ENCODE data around the gene ZNF593OS. TPM values are rescaled to one million over a fixed set of nuclear protein-coding genes. Genes with fewer than 3 reads are reported as not detected.

The ZNF593OS gene
- total RNA-seq, 4 donors from 2014 or later = not detected

- Histone ChIP-seq H3K9me3 (no peaks in the 10 kb centered on the region), H3K4me1 (peaks cover 3 to 30% (median 8%) of the 10 kb centered on the region in 3 donors), H3K27me3 (no peaks in the 10 kb centered on the region), H3K4me3 (peak overlapping the region in 1 of 2 donors; percentile 91), H3K27ac (peak overlapping the region in 3 of 4 donors; percentile 81 to 86 (median 86)), H3K36me3 (peaks cover 0 to 11% of the 10 kb centered on the region in 2 donors)
- TF ChIP-seq CTCF (IDR thresholded peaks at IDR 0.05) (no peak), POLR2A (IDR thresholded peaks at IDR 0.05) (no peak), POLR2AphosphoS5 (IDR thresholded peaks at IDR 0.05) (no peak), EP300 (IDR thresholded peaks at IDR 0.05) (no peak)
- 45 to 46% methylated on average over 3 to 4 of the region's 4 CpGs for WGBS, 2 donors (ENCODE audit: low coverage in 1 of 2)
- no peak for ATAC-seq
Measured at GRCh38 chr1:26169198-26169554, 2.5 kb downstream of the ZNF593OS start.

- H3K27me3 ChIP-seq = no peaks in the 10 kb centered on the region
- no peak for ATAC-seq
- no peaks in the 10 kb centered on the region for H3K9me3 ChIP-seq
- peaks cover 0 to 11% of the 10 kb centered on the region in 2 donors for H3K36me3 ChIP-seq
- WGBS, 2 donors (ENCODE audit: low coverage in 1 of 2) = 14 to 63% methylated on average over 1 to 3 of the region's 5 CpGs
- peaks cover 3 to 36% (median 13%) of the 10 kb centered on the region in 3 donors for H3K4me1 ChIP-seq
- peak within 1 kb of the TSS; percentile 72 to 91 for H3K4me3 ChIP-seq
- TF ChIP-seq EP300 (IDR thresholded peaks at IDR 0.05) (no peak), POLR2AphosphoS5 (IDR thresholded peaks at IDR 0.05) (no peak), POLR2A (IDR thresholded peaks at IDR 0.05) (no peak), CTCF (IDR thresholded peaks at IDR 0.05) (no peak)
- peak within 1 kb of the TSS; percentile 31 to 86 (median 84) for H3K27ac ChIP-seq
Measured at GRCh38 chr1:26168410-26169197, 3.0 kb downstream of the ZNF593OS start, which contains the start of gene C1orf232. Gene C1orf232, minus strand, starts transcription at chr1:26168963. Its CDS starts 464 bp downstream, at chr1:26168499.

DNA sequence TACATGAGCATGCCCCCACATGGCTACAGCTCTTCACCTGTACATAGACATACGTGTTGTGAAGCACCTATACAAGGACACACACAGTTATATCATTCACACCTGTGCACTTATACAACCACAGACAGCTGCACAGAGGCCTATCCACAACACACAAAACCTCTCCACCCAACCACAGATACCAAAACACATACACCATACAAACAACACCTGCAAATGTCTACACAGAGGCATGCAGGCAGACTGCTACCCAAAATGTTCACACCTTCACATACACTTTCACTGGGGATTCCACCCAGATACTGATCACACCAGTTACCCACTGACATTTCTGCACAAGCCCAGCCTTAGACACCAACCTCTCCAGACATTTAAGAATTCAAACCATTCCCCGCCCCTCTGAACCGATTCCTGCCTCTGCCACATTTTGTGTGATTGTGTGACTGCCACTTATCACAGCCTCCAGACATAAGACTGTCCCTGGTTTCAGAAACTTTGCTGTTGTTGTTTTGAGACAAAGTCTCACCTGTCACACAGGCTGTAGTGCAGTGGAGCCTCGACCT lies 4.8 kb downstream of the ZNF593OS start:
- H3K4me3 ChIP-seq = no peak overlapping the region
- no peak for ATAC-seq
- no peak overlapping the region for H3K27ac ChIP-seq
- TF ChIP-seq POLR2A (IDR thresholded peaks at IDR 0.05) (no peak), CTCF (IDR thresholded peaks at IDR 0.05) (no peak), EP300 (IDR thresholded peaks at IDR 0.05) (no peak), POLR2AphosphoS5 (IDR thresholded peaks at IDR 0.05) (no peak)
- no peaks in the 10 kb centered on the region for H3K27me3 ChIP-seq
- H3K9me3 ChIP-seq = no peaks in the 10 kb centered on the region
- 88 to 100% methylated on average over 1 to 3 of the region's 4 CpGs for WGBS, 2 donors (ENCODE audit: low coverage in 1 of 2)
- peaks cover 0 to 9% of the 10 kb centered on the region in 2 donors for H3K36me3 ChIP-seq
- H3K4me1 ChIP-seq = peaks cover 3 to 43% (median 13%) of the 10 kb centered on the region in 3 donors

GRCh38 chr1:26164861-26165842 lies 6.5 kb downstream of the ZNF593OS start:
- TF ChIP-seq CTCF (IDR thresholded peaks at IDR 0.05) (no peak), POLR2AphosphoS5 (IDR thresholded peaks at IDR 0.05) (no peak), EP300 (IDR thresholded peaks at IDR 0.05) (no peak), POLR2A (IDR thresholded peaks at IDR 0.05) (no peak)
- peak overlapping the region in 1 of 2 donors; percentile 57 for H3K4me3 ChIP-seq
- ATAC-seq = no peak

More at GRCh38 chr1:26164861-26165842, 6.5 kb downstream of the ZNF593OS start:
- WGBS, 2 donors (ENCODE audit: low coverage in 1 of 2) = 59 to 64% methylated on average over 12 to 16 of the region's 19 CpGs
- no peaks in the 10 kb centered on the region for H3K27me3 ChIP-seq
- peaks cover 0 to 41% (median 10%) of the 10 kb centered on the region in 3 donors for H3K4me1 ChIP-seq
- H3K36me3 ChIP-seq = no peaks in the 10 kb centered on the region
- H3K9me3 ChIP-seq = no peaks in the 10 kb centered on the region
- H3K27ac ChIP-seq = peak overlapping the region in 3 of 4 donors; percentile 66 to 75 (median 74)

Data from gastroesophageal sphincter (tissue), 4 donors.